Endothelial cell of umbilical vein (primary cell): Measurements from ENCODE around the gene NOX5. TPM values are rescaled to one million over a fixed set of nuclear protein-coding genes. Genes with fewer than 3 reads are reported as not detected.

Experiments used
- BruUV-seq: library from RNA; stranded (reverse); fragments of 400-500 nt; replicated peaks from 2 replicates; lab custom pipeline; 2021; lab: Mats Ljungman, UMichigan
- CTCF ChIA-PET: fragments of 300-600, 350-600 bp; sonication (Branson Sonifier 250); formaldehyde crosslinking; loops from one replicate; lab custom pipeline; 2021; ENCODE audit warnings: antibody characterized with exemption, inconsistent platforms; lab: Charles Lee
- POLR2A ChIA-PET: fragments of 300-600, 350-600 bp; sonication (Branson Sonifier 250); formaldehyde crosslinking; loops from one replicate; lab custom pipeline; 2021; ENCODE audit warnings: antibody characterized with exemption, inconsistent platforms; lab: Charles Lee
- DNase-seq: peaks from one replicate; pipeline ENCODE4 v3.0.0-alpha.2; 2011; ENCODE audit warnings: low read depth, low spot score
- FAIRE-seq: peaks from 2 replicates; lab custom pipeline; 2011; peaks lifted over from hg19 to GRCh38; lab: Jason Lieb, UNC
- H2AFZ ChIP-seq: 2 replicates; pipeline ENCODE4 v1.6.0; 2012; ENCODE audit warnings: low read depth, low read length, control low read depth, inconsistent platforms
- H3K27ac ChIP-seq: 2 replicates; pipeline ENCODE4 v1.5.1; 2011; ENCODE audit warnings: low read depth, mild to moderate bottlenecking, control low read depth, low read length, moderate library complexity; ENCODE audit not compliant: insufficient read depth
- H3K27me3 ChIP-seq, 2 experiments: 2 replicates each; pipeline versions ENCODE4 v1.6.0 to v1.6.1; 2011; ENCODE audit warnings: low read length in 2 of 2, mixed read lengths in 1 of 2; ENCODE audit not compliant: control insufficient read depth in 2 of 2, insufficient read depth in 2 of 2
- H3K36me3 ChIP-seq, 2 experiments: 2 replicates in 1 of 2; 3 replicates in 1 of 2; pipeline ENCODE4 v1.5.1; 2011; ENCODE audit warnings: low read length in 2 of 2, mild to moderate bottlenecking in 1 of 2, moderate library complexity in 1 of 2; ENCODE audit not compliant: control insufficient read depth in 2 of 2, insufficient read depth in 2 of 2; ENCODE audit errors: extremely low read depth in 1 of 2
- H3K4me1 ChIP-seq: 3 replicates; pipeline ENCODE4 v1.5.1; 2011; ENCODE audit warnings: mild to moderate bottlenecking, low read length; ENCODE audit not compliant: control insufficient read depth, insufficient read depth; ENCODE audit errors: extremely low read depth
- H3K4me2 ChIP-seq: 2 replicates; pipeline ENCODE4 v1.6.1; 2011; ENCODE audit warnings: low read length, control low read depth, mixed read lengths; ENCODE audit not compliant: insufficient read depth
- H3K4me3 ChIP-seq, 3 experiments: fragments of 200-600 bp in 1 of 3; sonication (generic), shearing (Covaris generic) in 1 of 3; replicated peaks in 1 of 3; 2 replicates each; pipeline ENCODE4 v1.5.1; 2011 to 2016; ENCODE audit warnings: control low read depth in 3 of 3, low read length in 3 of 3, mild to moderate bottlenecking in 2 of 3, inconsistent platforms in 1 of 3, low read depth in 1 of 3, moderate library complexity in 1 of 3; ENCODE audit not compliant: insufficient read depth in 1 of 3
- H3K79me2 ChIP-seq: 2 replicates; pipeline ENCODE4 v1.6.0; 2012; ENCODE audit warnings: low read length, inconsistent platforms; ENCODE audit not compliant: control insufficient read depth, insufficient read depth
- H3K9ac ChIP-seq: replicated peaks from 2 replicates; pipeline ENCODE3; 2011; ENCODE audit warnings: low read length, control low read depth; ENCODE audit not compliant: insufficient read depth; ENCODE audit errors: extremely low read depth
- H3K9me1 ChIP-seq: replicated peaks from 3 replicates; pipeline ENCODE4 v1.6.0; 2011; ENCODE audit warnings: mild to moderate bottlenecking, low read length; ENCODE audit not compliant: control insufficient read depth, insufficient read depth; ENCODE audit errors: extremely low read depth
- H3K9me3 ChIP-seq: replicated peaks from 2 replicates; pipeline ENCODE4 v1.5.1; 2012; ENCODE audit warnings: low read length, inconsistent platforms; ENCODE audit not compliant: control insufficient read depth, insufficient read depth
- H4K20me1 ChIP-seq: replicated peaks from 2 replicates; pipeline ENCODE3; 2011; ENCODE audit warnings: mild to moderate bottlenecking, low read length; ENCODE audit not compliant: control insufficient read depth, insufficient read depth; ENCODE audit errors: extremely low read depth
- EZH2 ChIP-seq: IDR thresholded peaks from 2 replicates; pipeline ENCODE4 v1.6.1; 2012; ENCODE audit warnings: borderline replicate concordance, low read depth, mild to moderate bottlenecking, moderate library complexity, low read length, inconsistent platforms; ENCODE audit not compliant: severe bottlenecking
- FOS ChIP-seq: IDR thresholded peaks from 2 replicates; pipeline ENCODE4 v1.6.1; 2011; ENCODE audit warnings: mild to moderate bottlenecking, low read length, moderate library complexity, borderline replicate concordance; ENCODE audit not compliant: insufficient read depth
- GATA2 ChIP-seq: IDR thresholded peaks from 2 replicates; pipeline ENCODE4 v1.7.0; 2011; ENCODE audit warnings: low read depth, mild to moderate bottlenecking, moderate library complexity, mixed read lengths, low read length; ENCODE audit not compliant: insufficient read length, insufficient read depth
- POLR2A ChIP-seq: IDR thresholded peaks from 2 replicates; pipeline ENCODE4 v1.6.1; 2012; ENCODE audit warnings: low read depth, mild to moderate bottlenecking, control low read depth, low read length
- dilution Hi-C: fragments of 300-500 bp; cut with MboI; formaldehyde crosslinking; loops from one replicate; pipeline ENCODE4 v1.15.0; 2019; ENCODE audit warnings: low sequenced_read_pairs; ENCODE audit not compliant: extremely low pct_ligation_motif_present
- intact Hi-C: fragments of 100-400 bp; cut with micrococcal nuclease; formaldehyde crosslinking; loops from one replicate; pipeline ENCODE4 v1.10.0; 2022
- polyA plus RNA-seq, 4 experiments: library from polyadenylated mRNA; depleted of rRNA in 3 of 4; stranded (reverse) in 3 of 4; unstranded in 1 of 4; fragments of >200 nt; gene quantifications; 2 replicates each; pipeline versions ENCODE4 v1.2.1 to v1.2.3, GENCODE V29; 2011 to 2012; ENCODE audit warnings: missing spikeins in 1 of 4
- total RNA-seq: library from RNA; stranded (reverse); gene quantifications from 2 replicates; pipeline ENCODE4 v1.2.3, GENCODE V29; 2021
- TF ChIP-seq, protein P1 (sequence below), 2 donors: IDR thresholded peaks; 1 replicate in 1 of 2; 2 replicates in 1 of 2; pipeline ENCODE4 v1.5.1; 2011; ENCODE audit warnings: low read length in 2 of 2, mild to moderate bottlenecking in 2 of 2, moderate library complexity in 2 of 2, control low read depth in 1 of 2, inconsistent platforms in 1 of 2, low read depth in 1 of 2; ENCODE audit not compliant: insufficient read depth in 1 of 2; ENCODE audit errors: extremely low read depth in 1 of 2

The NOX5 gene
- total and polyA plus RNA-seq, 2 donors (not counting 3 experiments of a cell fraction or from before 2014, with no cell fraction given): 0.08 TPM; not detected in 1

DNA sequence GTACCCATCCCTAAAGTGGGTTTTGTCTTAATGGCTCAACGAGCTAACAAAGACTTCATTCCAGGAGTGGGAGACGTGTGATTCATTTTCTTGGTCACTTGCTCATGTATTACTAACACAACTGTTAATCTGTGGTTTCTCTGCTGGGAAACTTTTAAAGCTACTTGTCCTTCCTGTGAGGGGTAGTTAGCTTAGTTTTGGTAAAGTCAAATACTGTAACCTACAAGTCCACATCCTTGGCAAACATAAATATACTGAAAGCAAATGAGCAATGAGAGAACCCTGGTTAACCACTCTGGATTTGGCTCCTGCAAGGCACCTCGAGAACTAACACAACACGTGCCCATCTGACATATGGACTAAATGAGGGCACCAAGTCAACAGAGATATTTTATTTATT lies 19.9 kb downstream of the NOX5 start:
- BruUV-seq: no TSS peak
- no peaks in the 10 kb centered on the region for H3K9me3 ChIP-seq
- intact Hi-C loops (no loop called here), dilution Hi-C loops (no loop called here)
- no peak overlapping the region for H3K4me2 ChIP-seq
- no peak for TF ChIP-seq POLR2A
- TF ChIP-seq FOS: peak; percentile 51
- TF ChIP-seq EZH2: no peak
- FAIRE-seq: no peak
- no peak overlapping the region for H2AFZ ChIP-seq
- no peaks in the 10 kb centered on the region for H3K4me1 ChIP-seq
- no peak for DNase-seq
- H4K20me1 ChIP-seq: no peaks in the 10 kb centered on the region
- no peaks in the 10 kb centered on the region for H3K27me3 ChIP-seq
- CTCF ChIA-PET: interaction anchor here (0.7 to 3.4 kb wide), 8 partner anchors 11 to 360 kb away, joined by 3 to 25 read pairs (median 3); no protein-coding TSS in a partner anchor
- POLR2A ChIA-PET: no interaction called here
- no peaks in the 10 kb centered on the region for H3K9me1 ChIP-seq
- no peaks in the 10 kb centered on the region for H3K36me3 ChIP-seq
- no peak overlapping the region for H3K27ac ChIP-seq
- H3K4me3 ChIP-seq: no peak overlapping the region
- no peak overlapping the region for H3K9ac ChIP-seq
- no peaks in the 10 kb centered on the region for H3K79me2 ChIP-seq

DNA sequence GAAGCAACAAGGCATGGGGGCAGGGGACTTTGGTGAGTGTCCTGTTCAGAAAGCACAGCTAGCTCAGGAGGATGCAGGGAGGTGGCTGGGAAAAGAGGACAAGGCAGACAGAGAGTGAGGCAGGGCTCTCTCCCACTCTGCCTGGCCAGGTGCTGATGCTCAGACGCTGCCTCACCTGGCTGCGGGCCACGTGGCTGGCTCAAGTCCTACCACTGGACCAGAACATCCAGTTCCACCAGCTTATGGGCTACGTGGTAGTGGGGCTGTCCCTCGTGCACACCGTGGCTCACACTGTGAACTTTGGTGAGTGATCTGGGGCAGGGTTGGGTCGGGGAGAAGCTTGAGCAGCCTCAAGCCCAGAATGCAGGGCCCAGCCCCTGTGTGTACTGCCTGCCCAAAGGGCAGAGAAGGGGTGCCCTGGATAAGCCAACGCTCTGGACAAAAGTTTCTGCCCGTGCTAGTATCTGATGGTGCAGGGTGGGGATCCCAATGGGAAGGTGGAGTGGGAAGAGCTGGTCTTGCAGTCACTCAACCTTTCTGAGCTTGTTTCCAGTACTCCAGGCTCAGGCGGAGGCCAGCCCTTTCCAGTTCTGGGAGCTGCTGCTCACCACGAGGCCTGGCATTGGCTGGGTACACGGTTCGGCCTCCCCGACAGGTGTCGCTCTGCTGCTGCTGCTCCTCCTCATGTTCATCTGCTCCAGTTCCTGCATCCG lies 20.9 kb downstream of the NOX5 start:
- Histone ChIP-seq H3K9ac (no peak overlapping the region), H3K4me2 (no peak overlapping the region), H3K27me3 (no peaks in the 10 kb centered on the region), H3K27ac (no peak overlapping the region), H2AFZ (no peak overlapping the region), H3K4me1 (no peaks in the 10 kb centered on the region), H4K20me1 (no peaks in the 10 kb centered on the region), H3K4me3 (no peak overlapping the region), H3K79me2 (no peaks in the 10 kb centered on the region), H3K9me3 (no peaks in the 10 kb centered on the region), H3K36me3 (no peaks in the 10 kb centered on the region), H3K9me1 (no peaks in the 10 kb centered on the region)
- DNase-seq: peak; percentile 30
- intact Hi-C loops (no loop called here), dilution Hi-C loops (no loop called here)
- FAIRE-seq: no peak
- BruUV-seq: no TSS peak
- TF ChIP-seq FOS (no peak), GATA2 (no peak)
- TF ChIP-seq, protein P1, sequence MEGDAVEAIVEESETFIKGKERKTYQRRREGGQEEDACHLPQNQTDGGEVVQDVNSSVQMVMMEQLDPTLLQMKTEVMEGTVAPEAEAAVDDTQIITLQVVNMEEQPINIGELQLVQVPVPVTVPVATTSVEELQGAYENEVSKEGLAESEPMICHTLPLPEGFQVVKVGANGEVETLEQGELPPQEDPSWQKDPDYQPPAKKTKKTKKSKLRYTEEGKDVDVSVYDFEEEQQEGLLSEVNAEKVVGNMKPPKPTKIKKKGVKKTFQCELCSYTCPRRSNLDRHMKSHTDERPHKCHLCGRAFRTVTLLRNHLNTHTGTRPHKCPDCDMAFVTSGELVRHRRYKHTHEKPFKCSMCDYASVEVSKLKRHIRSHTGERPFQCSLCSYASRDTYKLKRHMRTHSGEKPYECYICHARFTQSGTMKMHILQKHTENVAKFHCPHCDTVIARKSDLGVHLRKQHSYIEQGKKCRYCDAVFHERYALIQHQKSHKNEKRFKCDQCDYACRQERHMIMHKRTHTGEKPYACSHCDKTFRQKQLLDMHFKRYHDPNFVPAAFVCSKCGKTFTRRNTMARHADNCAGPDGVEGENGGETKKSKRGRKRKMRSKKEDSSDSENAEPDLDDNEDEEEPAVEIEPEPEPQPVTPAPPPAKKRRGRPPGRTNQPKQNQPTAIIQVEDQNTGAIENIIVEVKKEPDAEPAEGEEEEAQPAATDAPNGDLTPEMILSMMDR (IDR thresholded peaks at IDR 0.05; ENCODE audit: extremely low read depth in 1 of 2, insufficient read depth in 1 of 2, low read depth in 1 of 2, low read length in 2 of 2): peak; percentile 22 to 57
- ChIA-PET POLR2A (no interaction called here), CTCF (interaction anchor here (0.9 to 3.4 kb wide), 9 partner anchors 12 to 359 kb away, joined by 3 to 25 read pairs (median 3); no protein-coding TSS in a partner anchor)
